ENCODE measurements around the gene MSRB3.
"Not testable (repeated sequence)": the region's sequence is repeated elsewhere in the genome, so short reads cannot be mapped to it uniquely, and the experiment has no call there.

Gene MSRB3

GRCh38 chr12:65470256-65470655 is 191.8 kb downstream of the MSRB3 start:
- Histone ChIP-seq H3K9me3 (ENCODE audit: control insufficient read depth, insufficient read depth, low read length) (no peaks in the 10 kb centered on the region), H3K4me1 (ENCODE audit: control insufficient read depth, insufficient read depth, low read length) (peaks cover 3% of the 10 kb centered on the region; the same call in 1 of the 2 replicates), H3K27ac (ENCODE audit: low read depth, low read length) (no peak overlapping the region), H3K4me3 (ENCODE audit: low read depth, low read length) (no peak overlapping the region), H3K27me3 (ENCODE audit: control insufficient read depth, insufficient read depth, low read length) (no peaks in the 10 kb centered on the region), H3K36me3 (ENCODE audit: control insufficient read depth, insufficient read depth, low read length) (no peaks in the 10 kb centered on the region), H3K9ac (ENCODE audit: low read depth, low read length) (no peak overlapping the region)

GRCh38 chr12:65472079-65472478 is 193.6 kb downstream of the MSRB3 start:
- Histone ChIP-seq H3K4me3 (ENCODE audit: low read depth, low read length) (no peak overlapping the region), H3K9ac (ENCODE audit: low read depth, low read length) (no peak overlapping the region), H3K27ac (ENCODE audit: low read depth, low read length) (no peak overlapping the region), H3K27me3 (ENCODE audit: control insufficient read depth, insufficient read depth, low read length) (no peaks in the 10 kb centered on the region), H3K9me3 (ENCODE audit: control insufficient read depth, insufficient read depth, low read length) (no peaks in the 10 kb centered on the region), H3K4me1 (ENCODE audit: control insufficient read depth, insufficient read depth, low read length) (no peaks in the 10 kb centered on the region), H3K36me3 (ENCODE audit: control insufficient read depth, insufficient read depth, low read length) (no peaks in the 10 kb centered on the region)

DNA sequence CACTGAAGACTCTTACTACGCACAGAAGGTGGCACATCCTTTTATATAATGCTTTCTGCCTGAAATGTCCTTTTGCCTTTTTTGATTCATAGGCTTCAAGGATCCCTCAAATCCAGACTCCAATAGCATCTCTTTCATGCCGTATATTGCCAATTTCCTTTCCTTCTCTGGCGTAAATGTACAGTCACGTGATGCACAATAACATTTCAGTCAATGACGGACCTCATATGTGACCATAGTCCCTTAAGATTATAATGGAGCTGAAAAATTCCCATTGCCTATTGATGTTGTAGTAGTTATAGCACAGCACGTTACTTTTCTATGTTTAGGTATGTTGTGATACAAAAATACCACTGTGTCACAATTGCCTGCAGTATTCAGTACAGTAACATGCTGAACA is 196.3 kb downstream of the MSRB3 start:
- no peak overlapping the region for H3K9ac ChIP-seq (ENCODE audit: low read depth, low read length)
- no peaks in the 10 kb centered on the region for H3K4me1 ChIP-seq (ENCODE audit: control insufficient read depth, insufficient read depth, low read length)
- H3K27me3 ChIP-seq (ENCODE audit: control insufficient read depth, insufficient read depth, low read length) = no peaks in the 10 kb centered on the region
- no peak overlapping the region for H3K4me3 ChIP-seq (ENCODE audit: low read depth, low read length)
- no peak overlapping the region for H3K27ac ChIP-seq (ENCODE audit: low read depth, low read length)
- H3K9me3 ChIP-seq (ENCODE audit: control insufficient read depth, insufficient read depth, low read length) = no peaks in the 10 kb centered on the region
- H3K36me3 ChIP-seq (ENCODE audit: control insufficient read depth, insufficient read depth, low read length) = no peaks in the 10 kb centered on the region

GRCh38 chr12:65477721-65478120 is 199.2 kb downstream of the MSRB3 start:
- Histone ChIP-seq H3K9me3 (ENCODE audit: control insufficient read depth, insufficient read depth, low read length) (peaks cover 3% of the 10 kb centered on the region; the same call in 1 of the 2 replicates), H3K9ac (ENCODE audit: low read depth, low read length) (no peak overlapping the region)

DNA sequence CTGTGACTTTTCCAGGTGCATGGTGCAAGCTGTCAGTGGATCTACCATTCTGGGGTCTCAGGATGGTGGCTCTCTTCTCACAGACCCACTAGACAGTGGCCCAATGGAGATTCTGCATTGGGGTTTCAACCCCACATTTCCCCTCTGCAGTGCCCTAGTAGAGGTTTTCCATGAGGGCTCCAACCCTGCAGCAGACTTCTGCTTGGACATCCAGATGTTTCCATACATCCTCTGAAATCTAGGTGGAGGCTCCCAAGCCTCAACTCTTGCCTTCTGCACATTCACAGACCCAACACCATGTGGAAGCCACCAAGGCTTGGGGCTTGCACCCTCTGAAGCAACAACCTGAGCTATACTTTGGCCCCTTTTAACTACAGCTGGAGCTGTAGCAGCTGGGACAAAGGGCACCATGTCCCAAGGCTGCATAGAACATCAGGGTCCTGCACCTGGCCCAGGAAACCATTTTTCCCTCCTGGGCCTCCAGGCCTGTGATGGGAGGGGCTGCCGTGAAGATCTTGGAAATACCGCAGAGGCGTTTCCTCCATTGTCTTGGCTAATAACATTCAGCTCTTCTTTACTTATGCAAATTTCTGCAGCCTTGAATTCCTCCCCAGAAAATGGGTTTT is 205.5 kb downstream of the MSRB3 start:
- not testable (repeated sequence) for H3K9ac ChIP-seq (ENCODE audit: low read depth, low read length); H3K27me3 ChIP-seq (ENCODE audit: control insufficient read depth, insufficient read depth, low read length); H3K27ac ChIP-seq (ENCODE audit: low read depth, low read length); H3K4me1 ChIP-seq (ENCODE audit: control insufficient read depth, insufficient read depth, low read length); H3K36me3 ChIP-seq (ENCODE audit: control insufficient read depth, insufficient read depth, low read length)
- Histone ChIP-seq H3K4me3 (ENCODE audit: low read depth, low read length) (peak overlapping the region; percentile 19; the same call in 1 of the 2 replicates), H3K9me3 (ENCODE audit: control insufficient read depth, insufficient read depth, low read length) (peaks cover 19% of the 10 kb centered on the region)

More at GRCh38 chr12:65477721-65478120, 199.2 kb downstream of the MSRB3 start:
- Histone ChIP-seq H3K27ac (ENCODE audit: low read depth, low read length) (no peak overlapping the region), H3K4me3 (ENCODE audit: low read depth, low read length) (no peak overlapping the region), H3K4me1 (ENCODE audit: control insufficient read depth, insufficient read depth, low read length) (no peaks in the 10 kb centered on the region), H3K27me3 (ENCODE audit: control insufficient read depth, insufficient read depth, low read length) (no peaks in the 10 kb centered on the region), H3K36me3 (ENCODE audit: control insufficient read depth, insufficient read depth, low read length) (no peaks in the 10 kb centered on the region)

- H3K4me1 ChIP-seq (ENCODE audit: control insufficient read depth, insufficient read depth, low read length) = no peaks in the 10 kb centered on the region; the same call in 1 of the 2 replicates
- H3K9ac ChIP-seq (ENCODE audit: low read depth, low read length) = no peak overlapping the region
- no peak overlapping the region for H3K4me3 ChIP-seq (ENCODE audit: low read depth, low read length)
- no peaks in the 10 kb centered on the region for H3K36me3 ChIP-seq (ENCODE audit: control insufficient read depth, insufficient read depth, low read length)
- peaks cover 12% of the 10 kb centered on the region for H3K9me3 ChIP-seq (ENCODE audit: control insufficient read depth, insufficient read depth, low read length)
- no peak overlapping the region for H3K27ac ChIP-seq (ENCODE audit: low read depth, low read length)
- no peaks in the 10 kb centered on the region for H3K27me3 ChIP-seq (ENCODE audit: control insufficient read depth, insufficient read depth, low read length)
These were observed 209.7 kb downstream of the MSRB3 start for GRCh38 chr12:65488197-65488596.

- H3K9me3 ChIP-seq (ENCODE audit: control insufficient read depth, insufficient read depth, low read length) = no peaks in the 10 kb centered on the region
- H3K4me1 ChIP-seq (ENCODE audit: control insufficient read depth, insufficient read depth, low read length) = no peaks in the 10 kb centered on the region; the same call in 1 of the 2 replicates
- no peak overlapping the region for H3K9ac ChIP-seq (ENCODE audit: low read depth, low read length)
- no peaks in the 10 kb centered on the region for H3K36me3 ChIP-seq (ENCODE audit: control insufficient read depth, insufficient read depth, low read length)
- no peak overlapping the region for H3K4me3 ChIP-seq (ENCODE audit: low read depth, low read length)
- H3K27me3 ChIP-seq (ENCODE audit: control insufficient read depth, insufficient read depth, low read length) = no peaks in the 10 kb centered on the region
- H3K27ac ChIP-seq (ENCODE audit: low read depth, low read length) = no peak overlapping the region
These were observed 211.8 kb downstream of the MSRB3 start for GRCh38 chr12:65490250-65490649.

GRCh38 chr12:65492998-65493912 is 214.8 kb downstream of the MSRB3 start:
- H3K9ac ChIP-seq (ENCODE audit: low read depth, low read length) = no peak overlapping the region
- H3K4me1 ChIP-seq (ENCODE audit: control insufficient read depth, insufficient read depth, low read length) = peaks cover 4% of the 10 kb centered on the region; the same call in 1 of the 2 replicates
- H3K27ac ChIP-seq (ENCODE audit: low read depth, low read length) = no peak overlapping the region

GRCh38 chr12:65493913-65494245 is 215.4 kb downstream of the MSRB3 start:
- Histone ChIP-seq H3K4me1 (ENCODE audit: control insufficient read depth, insufficient read depth, low read length) (peaks cover 4% of the 10 kb centered on the region; the same call in 1 of the 2 replicates), H3K27ac (ENCODE audit: low read depth, low read length) (no peak overlapping the region), H3K27me3 (ENCODE audit: control insufficient read depth, insufficient read depth, low read length) (no peaks in the 10 kb centered on the region), H3K9me3 (ENCODE audit: control insufficient read depth, insufficient read depth, low read length) (no peaks in the 10 kb centered on the region), H3K9ac (ENCODE audit: low read depth, low read length) (no peak overlapping the region), H3K4me3 (ENCODE audit: low read depth, low read length) (no peak overlapping the region), H3K36me3 (ENCODE audit: control insufficient read depth, insufficient read depth, low read length) (no peaks in the 10 kb centered on the region)

More at GRCh38 chr12:65492998-65493912, 214.8 kb downstream of the MSRB3 start:
- H3K4me3 ChIP-seq (ENCODE audit: low read depth, low read length) = no peak overlapping the region
- H3K9me3 ChIP-seq (ENCODE audit: control insufficient read depth, insufficient read depth, low read length) = no peaks in the 10 kb centered on the region
- H3K27me3 ChIP-seq (ENCODE audit: control insufficient read depth, insufficient read depth, low read length) = no peaks in the 10 kb centered on the region
- H3K36me3 ChIP-seq (ENCODE audit: control insufficient read depth, insufficient read depth, low read length) = no peaks in the 10 kb centered on the region

GRCh38 chr12:65494537-65494936 is 216.1 kb downstream of the MSRB3 start:
- Histone ChIP-seq H3K9ac (ENCODE audit: low read depth, low read length) (no peak overlapping the region), H3K36me3 (ENCODE audit: control insufficient read depth, insufficient read depth, low read length) (no peaks in the 10 kb centered on the region), H3K9me3 (ENCODE audit: control insufficient read depth, insufficient read depth, low read length) (no peaks in the 10 kb centered on the region), H3K4me1 (ENCODE audit: control insufficient read depth, insufficient read depth, low read length) (peaks cover 4% of the 10 kb centered on the region; the same call in 1 of the 2 replicates), H3K4me3 (ENCODE audit: low read depth, low read length) (no peak overlapping the region), H3K27me3 (ENCODE audit: control insufficient read depth, insufficient read depth, low read length) (no peaks in the 10 kb centered on the region), H3K27ac (ENCODE audit: low read depth, low read length) (no peak overlapping the region)

DNA sequence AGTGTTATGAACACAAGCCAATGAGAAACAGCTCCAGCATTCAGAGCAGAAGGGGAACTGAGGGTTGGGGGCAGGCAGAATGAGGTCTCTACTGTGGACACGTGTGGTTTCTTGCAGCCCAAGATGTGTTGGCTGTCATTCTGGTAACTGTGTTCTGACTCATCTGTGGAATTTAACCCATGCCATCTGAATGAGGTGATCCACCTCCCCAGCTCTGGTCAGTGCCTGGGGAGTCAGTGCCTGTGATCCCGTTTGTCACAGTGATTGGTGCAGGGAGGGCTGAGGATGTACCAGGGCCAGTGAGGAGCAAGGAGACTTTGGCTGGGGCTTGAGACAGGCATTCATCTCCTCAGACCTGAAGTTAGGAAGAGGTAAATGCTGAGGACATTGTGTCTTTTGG is 216.8 kb downstream of the MSRB3 start:
- Histone ChIP-seq H3K27ac (ENCODE audit: low read depth, low read length) (no peak overlapping the region), H3K4me1 (ENCODE audit: control insufficient read depth, insufficient read depth, low read length) (peaks cover 4% of the 10 kb centered on the region; the same call in 1 of the 2 replicates), H3K36me3 (ENCODE audit: control insufficient read depth, insufficient read depth, low read length) (no peaks in the 10 kb centered on the region), H3K9ac (ENCODE audit: low read depth, low read length) (no peak overlapping the region), H3K27me3 (ENCODE audit: control insufficient read depth, insufficient read depth, low read length) (no peaks in the 10 kb centered on the region), H3K9me3 (ENCODE audit: control insufficient read depth, insufficient read depth, low read length) (no peaks in the 10 kb centered on the region), H3K4me3 (ENCODE audit: low read depth, low read length) (no peak overlapping the region)

Data from HUES48 (cell line).